HUES48 (cell line): ENCODE data around the gene FBXW10B.
"Not testable (repeated sequence)": the region's sequence is repeated elsewhere in the genome, so short reads cannot be mapped to it uniquely, and the experiment has no call there.

Experiments
- H3K27ac ChIP-seq: one replicate; pipeline ENCODE4 v1.7.0; 2013; ENCODE audit warnings: low read depth, low read length, inconsistent platforms
- H3K27me3 ChIP-seq: 2 replicates; pipeline ENCODE4 v1.6.1; 2013; ENCODE audit warnings: mild to moderate bottlenecking, low read length; ENCODE audit not compliant: control insufficient read depth, insufficient read depth
- H3K36me3 ChIP-seq: 2 replicates; pipeline ENCODE4 v1.6.1; 2013; ENCODE audit warnings: low read length; ENCODE audit not compliant: control insufficient read depth, insufficient read depth
- H3K4me1 ChIP-seq: 2 replicates; pipeline ENCODE4 v1.6.1; 2013; ENCODE audit warnings: mild to moderate bottlenecking, low read length; ENCODE audit not compliant: control insufficient read depth, insufficient read depth
- H3K4me3 ChIP-seq: 2 replicates; pipeline ENCODE4 v1.5.1; 2013; ENCODE audit warnings: mild to moderate bottlenecking, low read depth, low read length
- H3K9ac ChIP-seq: 2 replicates; pipeline ENCODE4 v1.6.1; 2013; ENCODE audit warnings: mild to moderate bottlenecking, low read depth, low read length, moderate library complexity
- H3K9me3 ChIP-seq: 2 replicates; pipeline ENCODE4 v1.6.1; 2013; ENCODE audit warnings: low read length; ENCODE audit not compliant: control insufficient read depth, insufficient read depth

The FBXW10B gene

GRCh38 chr17:15652960-15653359 is 33.5 kb upstream of the FBXW10B start:
- no peaks in the 10 kb centered on the region for H3K9me3 ChIP-seq
- H3K27me3 ChIP-seq, result no peaks in the 10 kb centered on the region
- no peak overlapping the region for H3K27ac ChIP-seq
- peaks cover 30% of the 10 kb centered on the region for H3K4me1 ChIP-seq
- H3K36me3 ChIP-seq, result peaks cover 4% of the 10 kb centered on the region; the same call in 1 of the 2 replicates
- no peak overlapping the region for H3K4me3 ChIP-seq
- H3K9ac ChIP-seq, result no peak overlapping the region

- Histone ChIP-seq H3K4me3 (peak overlapping the region; percentile 6; the same call in 1 of the 2 replicates), H3K36me3 (no peaks in the 10 kb centered on the region), H3K27me3 (no peaks in the 10 kb centered on the region), H3K27ac (no peak overlapping the region), H3K4me1 (peaks cover 30% of the 10 kb centered on the region), H3K9me3 (no peaks in the 10 kb centered on the region), H3K9ac (no peak overlapping the region)
These were observed 32.1 kb upstream of the FBXW10B start for GRCh38 chr17:15651583-15652110.

GRCh38 chr17:15650741-15651582 is 31.5 kb upstream of the FBXW10B start:
- Histone ChIP-seq H3K36me3 (no peaks in the 10 kb centered on the region), H3K4me3 (peak overlapping the region; percentile 6; the same call in 1 of the 2 replicates), H3K27ac (no peak overlapping the region), H3K9ac (peak overlapping the region; percentile 4; the same call in 1 of the 2 replicates), H3K4me1 (peaks cover 31% of the 10 kb centered on the region), H3K9me3 (no peaks in the 10 kb centered on the region), H3K27me3 (no peaks in the 10 kb centered on the region)

- H3K9me3 ChIP-seq, result no peaks in the 10 kb centered on the region
- peak overlapping the region; percentile 7; the same call in 1 of the 2 replicates for H3K4me3 ChIP-seq
- H3K4me1 ChIP-seq, result peaks cover 33% of the 10 kb centered on the region
- H3K9ac ChIP-seq, result no peak overlapping the region
- H3K36me3 ChIP-seq, result no peaks in the 10 kb centered on the region
- H3K27ac ChIP-seq, result no peak overlapping the region
- no peaks in the 10 kb centered on the region for H3K27me3 ChIP-seq
These were observed 30.4 kb upstream of the FBXW10B start for GRCh38 chr17:15649861-15650421.

- no peaks in the 10 kb centered on the region for H3K27me3 ChIP-seq
- peaks cover 22% of the 10 kb centered on the region for H3K4me1 ChIP-seq
- no peak overlapping the region for H3K27ac ChIP-seq
- H3K36me3 ChIP-seq, result no peaks in the 10 kb centered on the region
- no peaks in the 10 kb centered on the region for H3K9me3 ChIP-seq
- no peak overlapping the region for H3K4me3 ChIP-seq
- no peak overlapping the region for H3K9ac ChIP-seq
These were observed 28.9 kb upstream of the FBXW10B start for GRCh38 chr17:15648386-15648785.

GRCh38 chr17:15645942-15646312 is 26.4 kb upstream of the FBXW10B start:
- H3K9ac ChIP-seq, H3K27me3 ChIP-seq, H3K9me3 ChIP-seq, H3K4me3 ChIP-seq, H3K36me3 ChIP-seq: not testable (repeated sequence)
- Histone ChIP-seq H3K4me1 (peaks cover 11% of the 10 kb centered on the region), H3K27ac (peak overlapping the region; percentile 78)

- H3K9me3 ChIP-seq, H3K4me1 ChIP-seq, H3K4me3 ChIP-seq, H3K36me3 ChIP-seq, H3K9ac ChIP-seq, H3K27me3 ChIP-seq: not testable (repeated sequence)
- peak overlapping the region; percentile 78 for H3K27ac ChIP-seq
These were observed 25.8 kb upstream of the FBXW10B start for GRCh38 chr17:15645099-15645941.

- not testable (repeated sequence) for H3K9ac ChIP-seq, H3K27ac ChIP-seq, H3K9me3 ChIP-seq, H3K36me3 ChIP-seq, H3K27me3 ChIP-seq, H3K4me1 ChIP-seq, H3K4me3 ChIP-seq
These were observed 23.2 kb upstream of the FBXW10B start for GRCh38 chr17:15642505-15643251.

GRCh38 chr17:15642014-15642413 is 22.5 kb upstream of the FBXW10B start:
- H3K27ac ChIP-seq, H3K9me3 ChIP-seq, H3K9ac ChIP-seq, H3K27me3 ChIP-seq, H3K4me3 ChIP-seq, H3K36me3 ChIP-seq, H3K4me1 ChIP-seq: not testable (repeated sequence)

GRCh38 chr17:15630930-15631453 is 11.5 kb upstream of the FBXW10B start:
- H3K4me3 ChIP-seq, H3K36me3 ChIP-seq, H3K27ac ChIP-seq, H3K9me3 ChIP-seq, H3K9ac ChIP-seq, H3K27me3 ChIP-seq, H3K4me1 ChIP-seq: not testable (repeated sequence)
